K562 (cell line): ENCODE data around the gene SLC39A13. TPM values are rescaled to one million over a fixed set of nuclear protein-coding genes. Genes with fewer than 3 reads are reported as not detected.

Experiments
- ATF1 ChIP-seq, 2 experiments: fragments of 450-650 bp in 1 of 2; IDR thresholded peaks; 2 replicates each; pipeline ENCODE4 v1.6.1; 2016; ENCODE audit warnings: missing compliant biosample characterization in 1 of 2, missing genetic modification characterization in 1 of 2
- CUX1 ChIP-seq: fragments of 200-800 bp; sonication (Bioruptor generic); IDR thresholded peaks from 2 replicates; pipeline ENCODE4 v1.6.1; 2016; ENCODE audit warnings: missing genetic modification characterization, missing compliant biosample characterization
- E2F5 ChIP-seq: sonication (generic); formaldehyde crosslinking; IDR thresholded peaks from 2 replicates; pipeline ENCODE4 v1.8.0; 2022; ENCODE audit warnings: mild to moderate bottlenecking, missing genetic modification reagents
- GTF2E2 ChIP-seq: fragments of 200-800 bp; sonication (Bioruptor generic); IDR thresholded peaks from 2 replicates; pipeline ENCODE4 v1.6.1; 2016; ENCODE audit warnings: missing genetic modification characterization, missing compliant biosample characterization
- HDAC3 ChIP-seq: fragments of 450-650 bp; IDR thresholded peaks from 2 replicates; pipeline ENCODE4 v1.6.1; 2018; ENCODE audit warnings: borderline replicate concordance, mild to moderate bottlenecking, moderate library complexity; ENCODE audit not compliant: partially characterized antibody
- HDAC6 ChIP-seq: IDR thresholded peaks from 2 replicates; pipeline ENCODE4 v1.6.1; 2012; ENCODE audit warnings: low read depth, mild to moderate bottlenecking, control low read depth, inconsistent platforms, low read length, moderate library complexity
- HNRNPL ChIP-seq: fragments of 200-400 bp; formaldehyde crosslinking; IDR thresholded peaks from 2 replicates; pipeline ENCODE4 v1.6.1; 2017; ENCODE audit warnings: low read depth, mild to moderate bottlenecking, low read length
- ILF3 ChIP-seq: fragments of 450-650 bp; IDR thresholded peaks from 2 replicates; pipeline ENCODE4 v1.6.1; 2018; ENCODE audit warnings: antibody characterized with exemption, mild to moderate bottlenecking, moderate library complexity, borderline replicate concordance
- KAT7 ChIP-seq: sonication (generic); formaldehyde crosslinking; IDR thresholded peaks from 2 replicates; pipeline ENCODE4 v1.8.0; 2022; ENCODE audit warnings: missing genetic modification reagents, mild to moderate bottlenecking, borderline replicate concordance
- KDM1A ChIP-seq, 2 experiments: fragments of 450-650 bp; IDR thresholded peaks; 2 replicates each; pipeline ENCODE4 v1.6.1; 2016; ENCODE audit warnings: mild to moderate bottlenecking in 2 of 2
- KDM5B ChIP-seq: fragments of 200-600 bp; sonication (generic); IDR thresholded peaks from 2 replicates; pipeline ENCODE4 v1.6.1; 2012; ENCODE audit warnings: low read depth, mild to moderate bottlenecking, moderate library complexity, low read length, control low read depth, inconsistent platforms; ENCODE audit not compliant: insufficient replicate concordance
- PHF21A ChIP-seq: fragments of 450-650 bp; IDR thresholded peaks from 2 replicates; pipeline ENCODE4 v1.6.1; 2017; ENCODE audit warnings: low read depth, borderline replicate concordance
- PTBP1 ChIP-seq: fragments of 200-400 bp; formaldehyde crosslinking; IDR thresholded peaks from 2 replicates; pipeline ENCODE4 v1.6.1; 2017; ENCODE audit warnings: low read depth, low read length
- RBFOX2 ChIP-seq: fragments of 200-400 bp; formaldehyde crosslinking; IDR thresholded peaks from 2 replicates; pipeline ENCODE4 v1.6.1; 2017; ENCODE audit warnings: low read depth, mild to moderate bottlenecking, low read length, moderate library complexity
- RBM22 ChIP-seq: fragments of 200-400 bp; formaldehyde crosslinking; IDR thresholded peaks from 2 replicates; pipeline ENCODE4 v1.6.1; 2018; ENCODE audit warnings: low read length, low read depth; ENCODE audit not compliant: poor library complexity, severe bottlenecking
- SMAD2 ChIP-seq: fragments of 150-350 bp; IDR thresholded peaks from 2 replicates; pipeline ENCODE4 v1.6.1; 2014; ENCODE audit warnings: low read depth, mild to moderate bottlenecking, low read length
- TBL1XR1 ChIP-seq, 2 experiments: IDR thresholded peaks; 2 replicates each; pipeline ENCODE4 v1.6.1; 2012; ENCODE audit warnings: improper control_type of control experiment in 2 of 2, low read length in 2 of 2, mild to moderate bottlenecking in 1 of 2
- U2AF1 ChIP-seq: fragments of 200-400 bp; formaldehyde crosslinking; optimal IDR thresholded peaks from 2 replicates; pipeline ENCODE3; 2017; ENCODE audit warnings: mild to moderate bottlenecking, low read depth, low read length, moderate library complexity
- ZKSCAN3 ChIP-seq: fragments of 250-450 bp; sonication (Bioruptor Pico); IDR thresholded peaks from 2 replicates; pipeline ENCODE4 v1.4.0; 2020
- ZNF217 ChIP-seq: sonication (generic); formaldehyde crosslinking; IDR thresholded peaks from 2 replicates; pipeline ENCODE4 v1.8.0; 2022; ENCODE audit warnings: mild to moderate bottlenecking, missing genetic modification reagents
- ZNF263 ChIP-seq: sonication (generic); formaldehyde crosslinking; IDR thresholded peaks from 2 replicates; pipeline ENCODE4 v1.8.0; 2022; ENCODE audit warnings: mild to moderate bottlenecking, missing genetic modification reagents, borderline replicate concordance
- ZNF436 ChIP-seq: fragments of 250-450, 450-650 bp; sonication (Bioruptor Pico); formaldehyde crosslinking; IDR thresholded peaks from 2 replicates; pipeline ENCODE4 v1.7.0; 2020; ENCODE audit warnings: mild to moderate bottlenecking
- ZNF695 ChIP-seq: fragments of 450-650 bp; formaldehyde crosslinking; IDR thresholded peaks from 2 replicates; pipeline ENCODE4 v1.4.0; 2020; ENCODE audit warnings: mild to moderate bottlenecking, moderate library complexity
- ZZZ3 ChIP-seq: fragments of 450-650 bp; IDR thresholded peaks from 2 replicates; pipeline ENCODE4 v1.6.1; 2016; ENCODE audit warnings: antibody characterized with exemption, mild to moderate bottlenecking, moderate library complexity
- polyA plus RNA-seq, 8 experiments: library from polyadenylated mRNA; depleted of rRNA in 4 of 8; stranded (reverse) in 5 of 8; unstranded in 3 of 8; fragments of >200 nt; fragmentation: Nextera tagmentation in 2 of 8; fragmentation: Illumina TruSeq in 1 of 8; extraction: Ambion mirVana in 2 of 8; extraction: Trizol in 1 of 8; gene quantifications; 2 replicates each; pipeline versions ENCODE4 v1.2.1 to v1.2.3, GENCODE V29; 2011 to 2014; ENCODE audit warnings: inconsistent platforms in 1 of 8, missing spikeins in 1 of 8
- total RNA-seq, 7 experiments: library from RNA; depleted of rRNA in 6 of 7; stranded (reverse); fragments of >200 nt in 6 of 7; fragmentation: Illumina TruSeq in 2 of 7; extraction: Trizol in 2 of 7; gene quantifications; 2 replicates each; pipeline versions ENCODE4 v1.2.1 to v1.2.3, GENCODE V29; 2011 to 2021; ENCODE audit warnings: low replicate concordance in 1 of 7

Gene SLC39A13
- total and polyA plus RNA-seq, 9 of the 15 experiments (the other 6 are each of a cell fraction or from before 2014, with no cell fraction given): 0.17 to 15.9 (median 3.2) TPM

GRCh38 chr11:47415949-47416472, 7.6 kb downstream of the SLC39A13 start (continued):
- no peak for TF ChIP-seq CUX1 (CRISPR knock-in tag)
- TF ChIP-seq SMAD2: no peak
- TF ChIP-seq KDM1A (IDR thresholded peaks at IDR 0.05): no peak
- no peak for TF ChIP-seq ZNF695
- no peak for TF ChIP-seq ZNF436 (CRISPR knock-in tag)
- no peak for TF ChIP-seq ZNF217 (CRISPR knock-in tag)
- TF ChIP-seq KDM5B: no peak
- no peak for TF ChIP-seq ZZZ3
- no peak for TF ChIP-seq PHF21A
- TF ChIP-seq U2AF1: no peak
- TF ChIP-seq RBM22: peak; percentile 81
- TF ChIP-seq HNRNPL: no peak
- TF ChIP-seq ATF1 (CRISPR knock-in tag; IDR thresholded peaks at IDR 0.05): no peak
- no peak for TF ChIP-seq ATF1 (tag; IDR thresholded peaks at IDR 0.05)
- no peak for TF ChIP-seq E2F5
- TF ChIP-seq HDAC3: no peak
- no peak for TF ChIP-seq ZKSCAN3 (CRISPR knock-in tag)
- TF ChIP-seq HDAC6: no peak
- TF ChIP-seq RBFOX2: peak; percentile 63
- TF ChIP-seq GTF2E2 (tag): no peak
- no peak for TF ChIP-seq PTBP1
- TF ChIP-seq ZNF263 (CRISPR knock-in tag): no peak
- TF ChIP-seq ILF3: no peak
- TF ChIP-seq TBL1XR1 (IDR thresholded peaks at IDR 0.05; ENCODE audit: low read length in 2 of 2): no peak
- TF ChIP-seq KAT7 (CRISPR knock-in tag): no peak
